Upper lobe of left lung (tissue), 4 donors: Measurements from ENCODE around the gene NPDC1.

Experiments
- POLR2A ChIP-seq, 4 donors: fragments of 450-650 bp; IDR thresholded peaks; one replicate each; pipeline ENCODE4 v1.5.1; 2016 to 2017; ENCODE audit warnings: antibody characterized with exemption in 4 of 4, mild to moderate bottlenecking in 2 of 4
- POLR2AphosphoS5 ChIP-seq, 2 donors: sonication (generic); formaldehyde crosslinking; IDR thresholded peaks; one replicate each; pipeline ENCODE4 v1.5.1; 2017; ENCODE audit warnings: antibody characterized with exemption in 2 of 2
- TF ChIP-seq, protein P1 (sequence below), 6 experiments: fragments of 450-650 bp in 4 of 6; fragments of 200-600 bp in 2 of 6; sonication (generic) in 2 of 6; IDR thresholded peaks; one replicate each; pipeline ENCODE4 v1.5.1; 2016 to 2019; ENCODE audit warnings: antibody characterized with exemption in 6 of 6

DNA sequence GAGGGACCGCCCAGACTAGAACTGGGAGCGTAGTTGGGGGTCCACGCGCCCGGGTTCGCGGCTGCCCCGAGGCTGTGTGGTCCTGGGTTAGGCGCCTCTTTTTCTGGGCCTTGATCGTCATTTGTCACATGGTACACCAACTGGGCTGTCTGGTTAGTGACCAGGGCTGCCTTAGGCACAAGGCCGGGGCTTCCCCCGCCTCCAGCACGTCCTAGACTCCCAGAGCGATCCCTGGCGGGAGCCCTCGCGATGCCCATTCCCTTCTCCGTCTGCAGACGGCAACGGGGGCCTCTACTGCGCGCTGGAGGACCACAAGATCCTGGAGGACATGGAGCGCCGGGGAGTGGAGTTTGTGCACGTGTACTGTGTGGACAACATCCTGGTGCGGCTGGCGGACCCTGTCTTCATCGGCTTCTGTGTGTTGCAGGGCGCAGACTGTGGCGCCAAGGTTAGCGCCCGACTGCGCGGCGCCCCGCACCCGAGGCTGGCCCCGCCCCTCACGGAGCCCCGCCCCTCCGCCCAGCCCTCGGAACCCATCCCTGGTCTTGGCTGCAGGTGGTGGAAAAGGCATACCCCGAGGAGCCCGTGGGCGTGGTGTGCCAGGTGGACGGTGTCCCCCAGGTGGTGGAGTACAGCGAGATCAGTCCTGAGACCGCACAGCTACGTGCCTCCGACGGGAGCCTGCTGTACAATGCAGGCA is 32.9 kb upstream of the NPDC1 start:
- TF ChIP-seq, protein P1, sequence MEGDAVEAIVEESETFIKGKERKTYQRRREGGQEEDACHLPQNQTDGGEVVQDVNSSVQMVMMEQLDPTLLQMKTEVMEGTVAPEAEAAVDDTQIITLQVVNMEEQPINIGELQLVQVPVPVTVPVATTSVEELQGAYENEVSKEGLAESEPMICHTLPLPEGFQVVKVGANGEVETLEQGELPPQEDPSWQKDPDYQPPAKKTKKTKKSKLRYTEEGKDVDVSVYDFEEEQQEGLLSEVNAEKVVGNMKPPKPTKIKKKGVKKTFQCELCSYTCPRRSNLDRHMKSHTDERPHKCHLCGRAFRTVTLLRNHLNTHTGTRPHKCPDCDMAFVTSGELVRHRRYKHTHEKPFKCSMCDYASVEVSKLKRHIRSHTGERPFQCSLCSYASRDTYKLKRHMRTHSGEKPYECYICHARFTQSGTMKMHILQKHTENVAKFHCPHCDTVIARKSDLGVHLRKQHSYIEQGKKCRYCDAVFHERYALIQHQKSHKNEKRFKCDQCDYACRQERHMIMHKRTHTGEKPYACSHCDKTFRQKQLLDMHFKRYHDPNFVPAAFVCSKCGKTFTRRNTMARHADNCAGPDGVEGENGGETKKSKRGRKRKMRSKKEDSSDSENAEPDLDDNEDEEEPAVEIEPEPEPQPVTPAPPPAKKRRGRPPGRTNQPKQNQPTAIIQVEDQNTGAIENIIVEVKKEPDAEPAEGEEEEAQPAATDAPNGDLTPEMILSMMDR (IDR thresholded peaks at IDR 0.05): no peak
- TF ChIP-seq POLR2A (IDR thresholded peaks at IDR 0.05): no peak
- no peak for TF ChIP-seq POLR2AphosphoS5 (IDR thresholded peaks at IDR 0.05)
